C4-2B (cell line): Measurements from ENCODE around the gene C10orf90.

Experiments used
- ZFX ChIP-seq: fragments of 450-650 bp; IDR thresholded peaks from 2 replicates; pipeline ENCODE4 v1.6.1; 2017
- TF ChIP-seq, protein P1 (sequence below): fragments of 450-650 bp; conservative IDR thresholded peaks from 2 replicates; pipeline ENCODE4 v1.5.1; 2017; ENCODE audit warnings: mild to moderate bottlenecking

DNA sequence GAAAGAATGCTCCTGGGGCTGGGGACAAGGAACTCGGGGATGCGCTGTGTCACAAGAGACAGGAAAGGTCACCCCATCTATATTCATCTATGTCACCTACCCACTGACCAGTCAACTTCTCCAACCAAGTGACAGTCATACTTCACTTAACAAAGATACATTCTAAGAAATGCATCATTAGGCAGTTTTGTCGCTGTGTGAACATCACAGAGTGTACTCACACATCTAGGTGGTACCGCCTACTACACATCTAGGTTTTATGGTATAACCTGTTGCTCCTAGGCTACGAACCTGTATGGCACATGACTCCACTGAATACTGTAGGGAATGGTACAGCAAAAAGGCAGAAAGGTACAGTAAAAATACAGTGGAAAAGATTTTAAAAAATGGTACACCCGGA lies 278.4 kb downstream of the C10orf90 start:
- TF ChIP-seq, protein P1, sequence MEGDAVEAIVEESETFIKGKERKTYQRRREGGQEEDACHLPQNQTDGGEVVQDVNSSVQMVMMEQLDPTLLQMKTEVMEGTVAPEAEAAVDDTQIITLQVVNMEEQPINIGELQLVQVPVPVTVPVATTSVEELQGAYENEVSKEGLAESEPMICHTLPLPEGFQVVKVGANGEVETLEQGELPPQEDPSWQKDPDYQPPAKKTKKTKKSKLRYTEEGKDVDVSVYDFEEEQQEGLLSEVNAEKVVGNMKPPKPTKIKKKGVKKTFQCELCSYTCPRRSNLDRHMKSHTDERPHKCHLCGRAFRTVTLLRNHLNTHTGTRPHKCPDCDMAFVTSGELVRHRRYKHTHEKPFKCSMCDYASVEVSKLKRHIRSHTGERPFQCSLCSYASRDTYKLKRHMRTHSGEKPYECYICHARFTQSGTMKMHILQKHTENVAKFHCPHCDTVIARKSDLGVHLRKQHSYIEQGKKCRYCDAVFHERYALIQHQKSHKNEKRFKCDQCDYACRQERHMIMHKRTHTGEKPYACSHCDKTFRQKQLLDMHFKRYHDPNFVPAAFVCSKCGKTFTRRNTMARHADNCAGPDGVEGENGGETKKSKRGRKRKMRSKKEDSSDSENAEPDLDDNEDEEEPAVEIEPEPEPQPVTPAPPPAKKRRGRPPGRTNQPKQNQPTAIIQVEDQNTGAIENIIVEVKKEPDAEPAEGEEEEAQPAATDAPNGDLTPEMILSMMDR, result no peak
- TF ChIP-seq ZFX, result no peak
